Pancreas (tissue), 10 donors: ENCODE results near the gene HSD11B1L. TPM values are rescaled to one million over a fixed set of nuclear protein-coding genes. Genes with fewer than 3 reads are reported as not detected.

Source experiments
- ATAC-seq, 4 donors: fragments of 200-7000 bp; cut with Tn5 transposase; one replicate each; pipeline versions ENCODE4 v1.8.0 to v1.9.1; 2020; ENCODE audit warnings: mild to moderate bottlenecking in 4 of 4, moderate library complexity in 4 of 4
- DNase-seq, 6 donors: peaks; one replicate each; pipeline ENCODE4 v3.0.0-alpha.2; 2020
- FAIRE-seq: peaks from 2 replicates; lab custom pipeline; 2012; peaks lifted over from hg19 to GRCh38; lab: Jason Lieb, UNC
- H3K27ac ChIP-seq, 4 donors: fragments of 200-600 bp; sonication (generic); 1 replicate in 3 of 4; 2 replicates in 1 of 4; pipeline versions ENCODE4 v1.5.0 to v1.8.0; 2020
- H3K27me3 ChIP-seq, 4 donors: fragments of 200-600 bp; one replicate each; pipeline ENCODE4 v1.8.0; 2021
- H3K36me3 ChIP-seq, 3 donors: fragments of 200-600 bp; sonication (generic) in 1 of 3; one replicate each; pipeline versions ENCODE4 v1.5.0 to v1.8.0; 2020 to 2021
- H3K4me1 ChIP-seq, 3 donors: fragments of 200-600 bp; one replicate each; pipeline ENCODE4 v1.8.0; 2021
- H3K4me3 ChIP-seq, 4 donors: fragments of 200-600 bp; sonication (generic) in 2 of 4; one replicate each; pipeline versions ENCODE4 v1.5.0 to v1.8.0; 2020 to 2021
- H3K9me3 ChIP-seq, 4 donors: fragments of 200-600 bp; one replicate each; pipeline ENCODE4 v1.8.0; 2021
- CTCF ChIP-seq, 4 donors: fragments of 200-600 bp; sonication (generic) in 3 of 4; IDR thresholded peaks; one replicate each; pipeline versions ENCODE4 v1.5.0 to v1.8.0; 2021; ENCODE audit warnings: antibody characterized with exemption in 4 of 4
- WGBS, 2 donors: extraction: QIAGEN DNeasy Blood & Tissue Kit; methylation state at CpG; one replicate each; pipeline ENCODE4 v1.1.7; 2013; 5-methylcytosine and 5-hydroxymethylcytosine counted together
- intact Hi-C, 3 donors: fragments of 100-400 bp; cut with DNase I; formaldehyde crosslinking; loops; one replicate each; pipeline versions ENCODE4 v1.11.1 to v1.14.2; 2022
- polyA plus RNA-seq, 2 donors: library from polyadenylated mRNA; stranded (reverse); fragments of 200-250 nt; gene quantifications; one replicate each; pipeline ENCODE4 v1.2.3, GENCODE V29; 2013
- total RNA-seq, 6 donors: library from RNA; stranded (reverse); fragmentation: NEBNext Ultra II Directional in 4 of 6; extraction: Animal tissue kit (Norgen Biotek cat#: 25700) in 4 of 6; gene quantifications; one replicate each; pipeline versions ENCODE4 v1.2.1 to v1.2.4, GENCODE V29; 2021 to 2023
- donor health status: healthy with polysubstance abuse.
- donor health status: DM: no; HTN: no; CAD: no; lungs with moderate emphysema.
- donor health status: DM: no; HTN: no; CAD: no.
- donor health status: control.
- donor health status: control.
- donor health status: Bipolar disorder and iron deficiency.
- donor health status: DM: yes; HTN: yes; CAD: no.
- donor health status: DM: no; HTN: no; CAD: no.
- donor health status: DM: no; HTN: no; CAD: no.
- donor health status: DM: yes; HTN: yes; CAD: no.

HSD11B1L gene
- total and polyA plus RNA-seq, 8 donors: 2.1 to 16.9 (median 3.9) TPM

GRCh38 chr19:5635427-5635826, 45.4 kb upstream of the HSD11B1L start:
- FAIRE-seq (no peak), DNase-seq (peak in 1 of 6 donors; percentile 11), ATAC-seq (no peak)
- H3K9me3 ChIP-seq: no peaks in the 10 kb centered on the region
- intact Hi-C loops: no loop called here
- TF ChIP-seq CTCF (IDR thresholded peaks at IDR 0.05): no peak
- peaks cover 6 to 28% (median 12%) of the 10 kb centered on the region in 3 donors for H3K4me1 ChIP-seq
- no peaks in the 10 kb centered on the region for H3K27me3 ChIP-seq
- no peak overlapping the region for H3K27ac ChIP-seq
- WGBS, 2 donors: 86 to 90% methylated on average over 6 of the region's 6 CpGs
- no peaks in the 10 kb centered on the region for H3K36me3 ChIP-seq
- H3K4me3 ChIP-seq: no peak overlapping the region

- WGBS, 2 donors: 11 to 13% methylated on average over 1 of the region's 1 CpG
- peaks cover 0 to 20% (median 0%) of the 10 kb centered on the region in 3 donors for H3K4me1 ChIP-seq
- ATAC-seq: no peak
- DNase-seq: no peak
- H3K36me3 ChIP-seq: peaks cover 0 to 8% (median 0%) of the 10 kb centered on the region in 3 donors
- H3K9me3 ChIP-seq: no peaks in the 10 kb centered on the region
- no peak for TF ChIP-seq CTCF (IDR thresholded peaks at IDR 0.05)
- no peaks in the 10 kb centered on the region for H3K27me3 ChIP-seq
- intact Hi-C loops: no loop called here
- H3K27ac ChIP-seq: no peak overlapping the region
- FAIRE-seq: no peak
- H3K4me3 ChIP-seq: no peak overlapping the region
Measured at GRCh38 chr19:5637971-5638370, 42.9 kb upstream of the HSD11B1L start.

GRCh38 chr19:5641171-5641570, 39.7 kb upstream of the HSD11B1L start:
- TF ChIP-seq CTCF (IDR thresholded peaks at IDR 0.05): no peak
- DNase-seq: no peak
- ATAC-seq: no peak
- Histone ChIP-seq H3K27me3 (no peaks in the 10 kb centered on the region), H3K36me3 (peaks cover 0 to 17% (median 9%) of the 10 kb centered on the region in 3 donors), H3K9me3 (no peaks in the 10 kb centered on the region), H3K4me3 (no peak overlapping the region), H3K27ac (no peak overlapping the region), H3K4me1 (peaks cover 0 to 13% (median 0%) of the 10 kb centered on the region in 3 donors)
- intact Hi-C loops: no loop called here
- 91 to 95% methylated on average over 4 of the region's 4 CpGs for WGBS, 2 donors
- no peak for FAIRE-seq

GRCh38 chr19:5642204-5642603, 38.6 kb upstream of the HSD11B1L start:
- intact Hi-C loops: no loop called here
- ATAC-seq: peak; percentile 45 to 77 (median 69)
- peaks cover 0 to 13% (median 0%) of the 10 kb centered on the region in 3 donors for H3K4me1 ChIP-seq

More at GRCh38 chr19:5642204-5642603, 38.6 kb upstream of the HSD11B1L start:
- no peak overlapping the region for H3K27ac ChIP-seq
- H3K9me3 ChIP-seq: no peaks in the 10 kb centered on the region
- no peak overlapping the region for H3K4me3 ChIP-seq
- H3K36me3 ChIP-seq: peaks cover 0 to 26% (median 17%) of the 10 kb centered on the region in 3 donors
- FAIRE-seq: no peak
- TF ChIP-seq CTCF (IDR thresholded peaks at IDR 0.05): no peak
- DNase-seq: no peak
- H3K27me3 ChIP-seq: no peaks in the 10 kb centered on the region
- 56 to 57% methylated on average over 2 of the region's 2 CpGs for WGBS, 2 donors
